Activated CD4-positive, alpha-beta T cell treated with anti-CD3 and anti-CD28 coated beads, Interleukin-10, Interleukin-2, amounts not matched to agents 100 ng/mL and 50 ng/mL, durations not matched to agents 16 hours and 8 hours (primary cell): ENCODE measurements around the gene PLXDC1.
"Not testable (repeated sequence)": the region's sequence is repeated elsewhere in the genome, so short reads cannot be mapped to it uniquely, and the experiment has no call there.

Experiments used
- DNase-seq: peaks from one replicate; pipeline ENCODE4 v3.0.0-alpha.2; 2020

Gene PLXDC1

DNA sequence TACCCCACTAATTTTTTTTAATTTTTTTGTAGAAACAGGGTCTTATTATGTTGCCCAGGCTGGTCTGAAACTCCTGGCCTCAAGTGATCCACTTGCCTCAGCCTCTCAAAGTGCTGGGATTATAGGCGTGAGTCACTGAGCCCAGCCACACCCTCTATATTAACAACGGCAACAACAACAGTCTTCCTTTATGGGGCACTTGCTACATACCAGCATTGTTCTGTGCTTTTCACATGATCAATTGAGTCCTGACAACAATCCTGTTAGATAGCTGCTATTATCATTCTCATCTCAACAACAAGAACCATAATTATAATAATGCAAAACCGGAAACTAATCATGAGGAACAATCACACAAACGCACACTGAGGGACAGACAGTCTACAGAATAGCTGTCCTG lies 27.1 kb upstream of the PLXDC1 start:
- DNase-seq = no peak

DNA sequence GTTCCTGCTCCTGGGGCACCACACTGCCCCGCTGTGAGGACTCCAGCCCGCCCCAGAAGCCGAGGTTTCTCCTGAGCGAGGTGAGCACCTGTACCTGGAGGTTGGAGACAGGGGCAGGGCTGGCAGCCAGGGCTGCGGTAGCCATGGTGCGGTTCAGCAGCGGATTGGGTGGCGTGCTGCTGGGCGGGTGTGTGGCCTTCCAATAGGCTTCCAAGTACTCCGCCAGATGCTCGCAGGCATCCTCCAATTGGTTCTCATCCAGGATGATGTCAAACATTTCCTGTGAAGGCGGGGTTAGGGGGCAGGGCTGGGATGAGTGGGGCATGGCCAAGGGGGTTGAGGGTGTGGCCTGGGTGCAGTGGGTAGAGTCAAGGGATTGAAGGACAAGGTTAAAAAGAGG lies 25.8 kb upstream of the PLXDC1 start:
- DNase-seq = no peak

DNA sequence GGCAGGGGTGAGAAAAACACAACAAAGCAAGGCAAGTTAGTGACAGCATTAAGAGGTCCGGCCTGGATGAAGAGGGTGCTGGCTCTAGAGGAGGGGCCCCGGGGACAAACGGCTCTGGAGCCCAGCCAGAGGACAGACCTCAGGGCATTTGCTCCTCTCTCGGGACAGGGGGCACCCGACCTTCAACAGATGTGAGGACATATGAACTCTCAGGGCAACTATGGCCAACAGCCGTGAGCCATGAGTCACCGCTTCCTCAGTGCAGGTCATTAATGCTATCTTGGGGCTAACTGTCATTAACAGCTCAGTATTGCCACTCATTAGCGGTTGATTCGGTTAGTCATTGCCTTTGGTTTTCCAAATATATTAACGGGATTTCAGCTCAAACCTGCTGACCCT lies 24.3 kb upstream of the PLXDC1 start:
- no peak for DNase-seq

DNA sequence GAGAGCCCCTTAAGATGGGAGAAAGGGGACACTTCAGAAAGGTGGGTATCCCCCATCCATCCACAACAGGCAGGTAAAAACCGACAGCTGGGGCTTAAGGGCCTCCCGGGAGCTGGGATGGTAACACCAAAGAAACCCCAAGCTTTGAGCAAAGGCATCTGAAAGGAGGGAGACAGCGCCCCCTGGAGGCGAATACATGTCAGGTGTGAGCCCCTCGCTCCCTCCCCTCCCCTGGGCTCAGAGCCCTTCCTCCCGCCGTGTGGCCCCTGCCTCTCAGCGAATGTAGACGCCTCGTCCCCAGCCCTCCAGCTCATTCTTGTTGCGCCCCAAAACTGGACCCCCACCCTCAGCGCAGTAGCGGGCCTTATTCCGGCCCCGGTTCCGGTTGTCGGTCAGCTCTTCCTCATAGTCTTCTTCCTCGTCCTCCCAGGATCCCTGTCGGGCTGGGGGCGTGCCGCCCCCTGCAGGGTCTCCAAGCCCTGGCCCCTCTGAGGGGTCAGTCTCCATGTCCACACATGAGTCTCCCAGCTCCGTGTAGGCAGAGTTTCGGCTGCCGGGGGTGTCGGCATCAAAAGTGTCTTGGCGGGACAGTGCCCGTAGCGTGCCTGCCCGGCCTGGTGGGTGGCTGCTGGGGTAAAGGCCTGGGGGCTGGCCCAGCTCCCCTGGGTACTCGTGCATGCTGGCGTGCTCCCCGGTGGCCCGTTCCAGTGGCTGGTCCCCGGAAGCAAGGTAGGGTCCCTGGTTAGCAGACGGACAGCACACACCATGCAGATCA lies 23.7 kb upstream of the PLXDC1 start:
- DNase-seq = peak; percentile 71

DNA sequence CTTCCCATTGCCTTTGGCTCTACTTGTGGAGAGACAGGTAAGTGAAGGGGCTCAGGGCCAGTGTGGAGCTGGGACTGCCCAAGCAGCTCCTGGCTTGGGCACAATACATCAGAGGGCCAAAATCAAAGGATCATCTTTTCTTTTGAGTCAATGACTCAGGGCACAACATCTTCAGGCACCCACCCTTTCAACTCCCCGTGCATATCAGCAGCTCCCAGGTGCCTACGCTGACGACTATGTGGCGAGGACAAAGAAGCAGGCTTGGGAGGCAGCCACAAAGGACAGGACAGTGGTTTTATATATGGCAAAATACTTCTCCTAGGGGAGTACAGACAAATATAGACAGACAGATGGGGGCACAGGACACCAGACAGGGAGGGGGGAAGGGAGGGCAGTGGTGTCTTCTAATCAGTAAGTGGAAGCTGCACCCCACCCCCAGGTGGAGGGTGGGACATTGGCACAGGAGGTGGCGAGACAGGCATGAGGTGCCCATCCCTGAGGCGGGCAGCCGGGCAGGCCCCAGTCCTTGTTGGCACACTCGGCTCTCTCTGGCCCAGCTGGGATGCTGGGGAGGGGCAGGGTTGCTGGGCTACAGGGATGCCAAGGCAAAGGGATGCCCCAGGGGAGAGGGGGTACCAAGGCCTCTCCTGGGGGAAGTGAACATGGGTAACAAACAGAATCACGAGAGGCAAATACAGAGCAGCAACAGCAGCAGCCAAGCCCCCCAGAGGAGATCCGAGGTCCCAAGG lies 22.3 kb upstream of the PLXDC1 start:
- DNase-seq = no peak

DNA sequence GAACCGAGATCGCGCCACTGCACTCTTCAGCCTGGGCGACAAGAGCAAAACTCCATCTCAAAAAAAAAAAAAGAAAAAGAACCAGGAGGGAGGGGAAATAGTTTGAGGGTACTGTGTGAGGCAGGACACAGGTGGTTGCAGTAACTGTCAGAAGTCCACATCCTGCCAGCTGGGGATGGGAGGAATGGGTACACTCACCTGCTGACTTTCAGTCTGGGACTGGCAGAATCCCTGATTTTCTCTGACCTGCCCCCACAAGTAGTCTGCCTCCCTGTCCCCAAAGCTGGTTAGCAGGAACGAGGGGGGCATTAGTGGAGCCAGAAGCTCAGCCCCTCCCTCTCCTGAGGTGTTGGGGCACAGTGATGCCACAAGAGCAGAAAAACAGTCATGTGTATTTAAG lies 21.6 kb upstream of the PLXDC1 start:
- DNase-seq = no peak

DNA sequence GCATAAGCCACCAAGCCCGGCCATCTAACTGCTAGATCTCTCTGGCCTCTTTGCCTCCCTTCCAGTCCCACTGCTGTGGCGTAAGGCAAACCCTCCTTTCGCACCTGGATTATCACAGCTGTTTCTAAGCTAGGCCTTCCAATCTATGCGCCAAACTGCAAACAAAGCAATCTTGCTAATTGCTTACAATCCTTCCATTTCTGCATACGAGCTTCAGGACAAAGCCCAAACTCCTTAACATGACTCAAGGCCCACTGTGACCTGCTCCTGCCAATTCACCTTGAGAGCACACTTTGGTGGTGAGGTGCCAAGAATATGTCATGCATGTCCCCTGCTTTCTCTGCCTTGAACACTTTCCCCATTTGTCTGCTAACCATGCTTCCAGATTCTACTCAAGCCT lies 20.5 kb upstream of the PLXDC1 start:
- DNase-seq = no peak

DNA sequence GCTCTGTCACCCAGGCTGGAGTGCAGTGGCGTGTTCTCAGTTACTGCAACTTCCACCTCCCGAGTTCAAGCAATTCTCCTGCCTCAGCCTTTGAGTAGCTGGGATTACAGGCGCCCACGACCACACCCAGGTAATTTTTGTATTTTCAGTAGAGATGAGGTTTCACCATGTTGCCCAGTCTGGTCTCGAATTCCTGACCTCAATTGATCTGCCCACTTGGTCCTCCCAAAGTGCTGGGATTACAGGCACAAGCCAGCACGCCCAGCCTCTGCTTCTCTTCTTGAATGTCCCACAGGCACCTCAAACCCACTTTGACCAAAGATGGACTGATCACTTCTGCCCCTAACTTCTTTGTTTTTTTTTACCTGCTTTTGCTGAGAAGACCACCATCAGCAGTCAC lies 19.1 kb upstream of the PLXDC1 start:
- no peak for DNase-seq

DNA sequence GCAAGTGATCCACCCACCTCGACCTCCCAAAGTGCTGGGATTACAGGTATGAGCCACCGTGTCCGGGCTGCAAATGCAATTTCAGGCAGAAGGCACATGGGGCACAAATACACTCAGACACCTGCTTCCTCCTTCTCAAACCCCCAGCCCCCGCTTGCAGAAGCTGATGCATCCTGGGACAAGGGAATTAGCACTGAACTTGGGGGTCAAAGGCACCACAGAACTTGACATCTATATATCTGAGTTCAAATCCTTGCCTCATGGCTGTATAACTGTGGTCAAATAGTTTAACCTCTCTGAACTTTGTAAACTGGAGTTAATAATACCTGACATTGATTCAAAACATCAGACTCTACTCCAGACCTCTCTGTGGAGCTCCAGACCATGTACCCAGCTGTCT lies 18.7 kb upstream of the PLXDC1 start:
- DNase-seq = no peak

DNA sequence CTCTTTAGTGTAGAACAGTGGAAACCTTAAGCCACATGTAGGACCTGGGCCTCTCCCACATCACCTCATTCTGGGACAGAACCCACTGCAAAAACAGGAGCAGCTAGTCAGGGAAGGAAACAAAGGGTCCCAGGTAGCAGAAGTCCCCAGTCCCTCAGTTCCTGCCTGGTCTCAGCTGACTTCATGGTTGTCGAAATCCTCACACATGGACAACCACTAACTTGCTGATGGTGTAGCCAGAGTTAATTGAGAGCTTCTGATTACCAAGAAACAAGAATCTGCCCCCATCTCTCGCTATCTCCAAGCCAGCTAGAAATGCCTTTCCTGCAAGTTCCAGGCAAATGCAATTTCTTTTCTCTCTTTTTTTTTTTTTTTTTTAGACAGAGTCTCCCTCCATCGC lies 18.1 kb upstream of the PLXDC1 start:
- DNase-seq = no peak

DNA sequence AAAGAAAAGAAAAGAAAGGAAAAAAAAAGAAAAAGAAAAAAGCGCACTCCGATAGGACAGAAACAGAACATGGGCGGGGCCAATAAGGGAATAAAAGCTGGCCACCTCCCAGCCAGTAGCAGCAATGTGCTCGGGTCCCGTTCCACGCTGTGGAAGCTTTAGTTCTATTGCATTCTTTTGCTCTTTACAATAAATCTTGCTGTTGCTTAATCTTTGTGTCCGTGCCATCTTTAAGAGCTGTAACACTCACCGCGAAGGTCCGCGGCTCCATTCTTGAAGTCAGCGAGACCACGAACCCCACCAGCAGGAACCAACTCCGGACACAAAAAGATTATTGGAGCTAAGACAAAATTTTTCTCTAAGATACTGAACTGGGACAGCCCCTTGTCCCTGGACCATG lies 17.7 kb upstream of the PLXDC1 start:
- no peak for DNase-seq

DNA sequence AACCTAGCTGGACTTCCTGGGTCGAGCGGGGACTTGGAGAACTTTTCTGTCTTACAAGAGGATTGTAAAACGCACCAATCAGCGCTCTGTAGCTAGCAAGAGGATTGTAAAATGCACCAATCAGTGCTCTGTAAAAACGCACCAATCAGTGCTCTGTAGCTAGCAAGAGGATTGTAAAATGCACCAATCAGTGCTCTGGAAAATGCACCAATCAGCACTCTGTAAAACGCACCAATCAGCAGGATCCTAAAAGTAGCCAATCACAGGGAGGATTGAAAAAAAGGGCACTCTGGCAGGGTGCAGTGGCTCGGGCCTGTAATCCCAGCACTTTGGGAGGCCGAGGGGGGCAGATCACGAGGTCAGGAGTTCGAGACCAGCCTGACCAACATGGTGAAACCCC lies 17.1 kb upstream of the PLXDC1 start:
- not testable (repeated sequence) for DNase-seq

DNA sequence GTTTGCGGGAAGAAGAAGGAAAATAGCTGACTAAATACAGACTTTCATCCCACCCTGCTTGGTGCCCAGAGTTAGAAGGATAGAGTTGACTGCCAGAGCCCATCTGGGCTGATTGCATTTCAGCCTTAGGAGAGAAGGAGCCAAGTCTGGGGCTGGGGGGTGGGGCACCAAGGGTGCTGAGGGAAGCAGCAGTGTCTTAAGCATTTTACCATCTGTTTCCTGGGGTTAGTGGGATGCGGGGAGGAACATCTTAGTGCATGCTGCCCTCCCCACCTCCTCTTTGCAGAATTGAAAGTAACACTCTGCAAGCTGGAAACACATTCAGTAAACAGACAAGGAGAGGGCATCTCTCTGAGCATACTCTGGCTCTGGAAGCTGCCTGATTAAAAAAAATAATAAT lies 16.0 kb upstream of the PLXDC1 start:
- no peak for DNase-seq

DNA sequence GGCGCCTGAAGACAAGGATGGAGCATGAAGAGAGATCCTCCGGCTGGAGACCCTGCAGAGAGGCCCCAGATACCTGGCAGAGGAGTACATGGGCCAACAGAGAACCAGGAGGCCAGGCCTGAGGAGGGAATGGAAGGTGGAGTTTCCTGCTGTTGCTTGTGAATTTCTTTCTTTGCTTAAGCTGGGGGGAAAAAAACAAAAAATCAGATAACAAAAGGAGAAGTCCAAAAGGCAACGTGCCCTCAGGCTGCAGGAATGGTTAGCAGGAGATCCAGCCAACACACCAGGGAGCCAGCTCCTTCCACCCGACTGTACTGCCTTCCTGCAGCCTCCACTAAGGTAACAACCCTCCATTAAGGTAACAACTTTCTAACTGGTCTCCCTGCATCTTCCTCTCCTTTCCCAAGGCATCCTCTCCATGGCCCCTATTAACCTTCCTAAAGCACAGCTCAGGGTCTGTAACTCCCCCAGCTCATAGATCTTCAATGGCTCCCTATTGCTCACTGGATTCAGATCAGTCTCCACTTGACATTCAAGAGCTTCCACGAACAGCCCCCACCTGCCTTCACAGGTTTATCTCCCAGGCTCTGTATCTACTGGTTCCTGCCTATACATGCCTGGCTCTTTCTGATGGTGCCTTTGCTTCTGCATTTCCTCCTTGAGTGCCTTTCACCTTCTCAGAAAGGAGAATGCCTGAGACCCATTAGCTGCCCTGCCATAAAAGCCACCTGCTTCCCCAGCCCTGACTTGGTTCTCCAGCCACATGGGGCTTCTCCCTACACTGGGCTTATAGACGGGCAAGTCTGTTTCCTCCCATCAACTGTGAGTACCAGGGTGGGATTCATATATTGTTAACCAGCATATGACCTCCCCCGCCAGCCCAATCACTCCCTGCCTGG lies 15.2 kb upstream of the PLXDC1 start:
- DNase-seq = no peak

DNA sequence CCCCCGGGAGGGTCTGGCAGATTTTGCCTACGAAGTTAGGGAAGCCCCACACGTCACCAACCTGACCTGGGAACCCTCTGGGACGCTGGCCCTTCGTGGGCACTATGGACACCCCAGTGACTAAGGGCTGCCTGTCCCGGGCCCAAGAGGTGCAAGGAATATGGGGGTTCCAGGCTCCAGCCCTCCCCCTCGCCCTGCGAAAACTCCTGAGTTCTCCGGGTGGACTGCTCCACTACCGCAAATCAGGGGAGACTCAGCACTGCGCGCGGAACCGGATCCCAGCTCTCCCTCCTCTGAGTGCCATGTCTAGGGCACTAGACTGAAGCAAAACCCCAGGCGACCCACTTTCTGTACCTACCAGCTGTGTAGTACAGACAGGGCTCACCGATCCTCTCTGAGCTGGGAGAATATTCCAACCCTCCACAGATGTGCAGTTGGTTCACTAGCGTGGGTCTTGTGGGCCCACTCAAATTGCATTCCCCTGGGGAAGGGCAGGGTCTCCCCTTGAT lies 14.5 kb upstream of the PLXDC1 start, which contains the start of gene ARL5C:
Gene ARL5C, minus strand, starts transcription at position 321 of the 509 bp plus-strand sequence. CDS start 401 bp downstream, outside the sequence.
- DNase-seq = no peak

DNA sequence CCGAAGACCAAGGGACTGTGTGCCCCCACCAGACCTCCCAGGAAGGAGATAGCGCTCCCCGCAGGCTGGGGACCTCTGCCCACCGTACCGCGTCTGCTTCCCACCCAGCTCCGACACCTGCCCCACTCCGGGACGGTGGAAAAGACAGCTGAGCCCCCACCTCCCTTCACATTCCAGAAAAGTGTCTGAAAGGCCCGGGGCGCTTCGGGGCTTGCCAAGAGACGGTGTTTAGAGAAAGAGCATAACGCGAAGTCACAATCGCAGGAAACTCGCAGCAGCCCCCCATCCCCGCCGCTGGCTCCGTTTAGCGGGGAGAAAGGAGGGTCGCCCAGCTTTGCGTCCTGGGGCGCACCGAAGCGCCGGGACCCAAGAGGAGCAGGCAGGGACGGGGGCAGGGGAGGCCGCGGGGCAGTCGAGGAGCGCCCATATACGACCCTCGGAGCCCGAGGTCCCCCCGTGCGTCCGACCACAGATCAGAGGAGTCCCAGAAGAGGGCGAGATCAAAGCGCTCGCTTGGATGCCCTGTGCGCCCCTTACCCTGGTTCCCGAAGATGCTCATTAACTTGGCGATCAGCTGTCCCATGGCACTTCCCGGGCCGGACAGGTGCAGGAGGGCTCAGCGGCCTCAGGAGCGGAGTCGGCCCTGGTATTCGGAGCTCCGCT lies 13.9 kb upstream of the PLXDC1 start:
- no peak for DNase-seq

DNA sequence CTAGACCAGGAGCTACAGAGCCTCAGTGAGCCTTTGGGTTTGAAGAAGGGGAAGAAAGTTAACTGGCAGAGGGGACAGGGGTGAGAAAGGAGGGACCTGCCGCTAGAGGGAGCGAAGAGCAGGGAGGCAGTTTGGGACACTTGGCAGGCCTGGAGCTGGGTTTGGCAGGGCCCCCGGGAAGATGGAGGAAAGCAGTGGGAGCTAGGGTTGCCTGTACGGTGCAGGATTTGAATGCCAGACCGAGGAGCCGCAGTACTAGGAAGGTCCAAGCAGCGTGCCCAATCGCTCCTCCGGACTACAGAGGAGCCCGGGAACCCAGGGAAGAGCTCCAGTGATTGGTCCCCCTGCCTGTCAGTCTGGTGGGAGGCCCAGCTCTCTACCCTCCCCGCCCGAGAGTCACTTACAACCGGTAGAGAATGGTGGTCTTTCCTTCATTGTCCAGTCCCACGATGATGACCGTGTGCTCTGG lies 13.3 kb upstream of the PLXDC1 start:
- DNase-seq = peak; percentile 81

DNA sequence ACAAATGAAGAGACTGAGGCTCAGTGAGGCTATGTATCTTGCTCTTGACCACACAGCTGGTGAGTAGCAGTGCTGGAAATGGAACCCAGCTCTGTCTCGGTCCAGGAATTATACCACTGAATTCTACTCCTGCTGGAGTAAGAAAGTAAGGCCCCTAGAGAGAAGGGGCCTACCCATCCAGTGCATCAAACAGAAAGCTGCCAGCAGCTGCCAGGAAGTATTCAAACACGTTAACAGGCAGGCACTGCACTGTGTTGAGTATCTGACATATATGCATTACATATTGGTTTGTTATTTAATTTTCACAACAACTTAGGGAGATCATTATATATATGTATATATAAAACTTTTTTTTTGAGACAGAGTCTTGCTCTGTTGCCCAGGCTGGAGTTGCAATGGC lies 10.5 kb upstream of the PLXDC1 start:
- no peak for DNase-seq

DNA sequence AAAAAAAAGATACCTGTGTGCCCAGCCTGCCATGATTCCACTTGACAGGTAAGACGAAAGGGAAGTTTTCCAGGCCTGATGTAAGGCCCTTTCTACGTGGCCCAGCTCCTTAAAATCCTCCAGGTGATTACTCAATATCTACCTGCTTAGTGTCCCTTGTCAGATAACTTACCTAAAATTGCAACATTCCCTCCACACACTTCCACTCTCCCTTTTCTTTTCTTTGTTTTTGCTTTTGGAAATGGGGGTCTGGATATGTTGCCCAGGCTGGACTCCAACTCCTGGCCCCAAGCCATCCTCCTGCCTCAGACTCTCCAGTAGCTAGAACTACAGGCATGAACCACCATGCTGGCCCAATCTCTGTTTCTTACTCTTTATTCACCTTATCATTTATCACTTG lies 7.2 kb upstream of the PLXDC1 start:
- no peak for DNase-seq

DNA sequence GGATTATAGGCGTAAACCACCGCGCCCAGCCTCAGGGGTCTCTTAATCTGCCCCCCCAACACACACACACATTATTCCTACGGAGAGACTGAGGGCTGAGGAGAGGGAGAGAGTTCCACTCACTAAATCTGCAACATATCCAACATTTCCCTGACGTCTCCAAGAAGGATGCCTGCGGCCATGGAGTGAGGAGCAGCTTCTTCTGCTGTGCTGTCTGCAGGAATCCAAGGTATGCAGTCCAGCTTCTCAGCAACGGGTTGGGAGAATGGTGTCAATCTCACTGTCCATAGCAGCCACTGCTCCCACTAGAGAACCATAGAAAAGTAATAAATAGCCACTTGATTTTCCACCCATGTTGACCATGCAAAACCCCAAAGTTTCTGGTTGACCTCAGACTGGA lies 5.1 kb upstream of the PLXDC1 start:
- DNase-seq = no peak

DNA sequence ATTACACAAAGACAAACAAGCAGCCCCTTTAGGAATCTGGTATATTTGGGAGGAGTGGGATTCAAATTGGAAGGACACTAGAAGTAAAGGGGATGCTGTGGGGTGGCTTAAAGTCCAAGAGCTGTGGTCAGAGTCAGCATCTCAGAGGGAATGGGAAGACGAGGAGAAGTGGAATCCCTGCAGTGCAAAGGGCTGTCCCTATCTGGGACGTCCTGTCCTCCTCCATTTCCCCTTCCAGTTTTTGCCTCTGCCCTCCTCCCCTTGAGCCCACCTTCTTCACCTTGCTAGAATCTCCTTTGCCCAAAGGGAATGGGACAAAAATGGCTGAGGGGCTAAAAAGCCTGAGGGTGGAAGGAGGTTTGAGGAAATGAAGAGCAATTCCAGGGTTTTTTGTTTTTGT lies 4.2 kb upstream of the PLXDC1 start:
- DNase-seq = no peak

DNA sequence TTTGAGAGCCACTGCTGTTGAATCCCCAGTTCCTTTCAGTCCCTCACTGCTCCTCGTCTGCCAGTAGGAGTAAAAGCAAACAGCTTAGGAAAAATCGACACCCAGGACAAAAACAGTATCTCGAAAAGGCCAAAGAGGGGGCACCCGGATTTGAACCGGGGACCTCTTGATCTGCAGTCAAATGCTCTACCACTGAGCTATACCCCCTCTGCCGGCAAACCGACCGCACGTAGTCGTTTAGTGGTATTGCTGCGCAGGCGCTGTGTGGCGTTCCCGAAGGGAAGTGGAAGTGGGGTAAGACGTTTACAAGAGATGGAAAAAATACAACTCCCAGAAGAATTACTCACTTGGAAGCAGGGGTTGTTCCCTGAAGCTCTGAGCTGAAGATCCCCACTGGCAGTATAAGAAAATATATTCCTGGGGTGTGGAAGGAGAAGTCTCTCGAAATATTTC lies 2.2 kb upstream of the PLXDC1 start:
- DNase-seq = peak; percentile 91
